Measurements from ENCODE around the gene UQCRC1.
A peak's percentile ranks its signal among the peaks of the same experiment; 100 is the strongest.

Gene UQCRC1

GRCh38 chr3:48594417-48595049 is 14.9 kb downstream of the UQCRC1 start:
- CTCF ChIA-PET: no interaction called here
- Histone ChIP-seq H3K36me3 (ENCODE audit: control insufficient read depth in 2 of 2, insufficient read depth in 1 of 2, low read length in 2 of 2) (peaks cover 0 to 28% of the 10 kb centered on the region in 2 experiments; a peak in 1 of 3 replicates), H3K9me3 (ENCODE audit: control insufficient read depth, insufficient read depth, low read depth, low read length) (no peaks in the 10 kb centered on the region), H3K27ac (ENCODE audit: extremely low read depth, low read depth, low read length) (no peak overlapping the region), H3K4me3 (ENCODE audit: low read depth, low read length) (peak overlapping the region; percentile 32), H3K4me1 (ENCODE audit: control insufficient read depth, insufficient read depth, low read length) (no peaks in the 10 kb centered on the region; the same call in 1 of the 2 replicates)
- TF ChIP-seq ZBTB7A (tag by site-specific recombination; IDR thresholded peaks at IDR 0.05; ENCODE audit: low read depth): no peak
- TF ChIP-seq ZNF571 (tag by site-specific recombination; IDR thresholded peaks at IDR 0.05): no peak
- TF ChIP-seq ZNF146 (tag by site-specific recombination; IDR thresholded peaks at IDR 0.05): no peak
- TF ChIP-seq ZBTB8A (tag by site-specific recombination; IDR thresholded peaks at IDR 0.05): no peak
- TF ChIP-seq ZNF311 (tag by site-specific recombination; IDR thresholded peaks at IDR 0.05; ENCODE audit: borderline replicate concordance): no peak
- no peak for TF ChIP-seq ZNF214 (tag by site-specific recombination; IDR thresholded peaks at IDR 0.05; ENCODE audit: borderline replicate concordance)
- POLR2A ChIA-PET: no interaction called here

DNA sequence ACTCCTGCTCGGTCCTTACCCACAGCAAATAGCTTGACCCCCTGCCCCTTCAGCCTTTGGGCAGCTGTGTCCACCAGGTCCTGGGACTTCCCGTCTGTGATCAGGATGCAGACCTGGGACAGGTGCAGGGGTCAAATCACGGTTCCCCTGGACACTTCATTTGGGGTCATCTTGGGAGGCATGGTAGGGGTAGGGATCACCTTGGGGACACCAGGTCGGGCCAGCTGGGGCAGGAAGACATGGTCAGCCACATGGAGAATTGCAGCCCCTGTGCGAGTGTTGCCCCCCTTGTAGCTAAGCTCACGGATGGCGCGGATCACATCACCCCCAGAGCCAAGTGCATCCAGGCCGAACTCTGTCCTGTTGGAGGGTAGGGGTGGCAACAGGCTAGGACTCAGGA is 16.1 kb downstream of the UQCRC1 start:
- H3K4me3 ChIP-seq (ENCODE audit: low read depth, low read length): no peak overlapping the region
- no peak for TF ChIP-seq ZNF571 (tag by site-specific recombination; IDR thresholded peaks at IDR 0.05)
- no peak for TF ChIP-seq ZNF488 (tag by site-specific recombination; IDR thresholded peaks at IDR 0.05)
- no peak for TF ChIP-seq ZNF544 (tag by site-specific recombination; IDR thresholded peaks at IDR 0.05)
- TF ChIP-seq ZNF660 (tag by site-specific recombination; IDR thresholded peaks at IDR 0.05): no peak
- no peak for TF ChIP-seq ZNF302 (tag by site-specific recombination; IDR thresholded peaks at IDR 0.05; ENCODE audit: low read depth)
- no peak for TF ChIP-seq HIC1 (tag by site-specific recombination; IDR thresholded peaks at IDR 0.05)
- TF ChIP-seq ZXDB (tag by site-specific recombination; IDR thresholded peaks at IDR 0.05): no peak
- TF ChIP-seq, protein P1, sequence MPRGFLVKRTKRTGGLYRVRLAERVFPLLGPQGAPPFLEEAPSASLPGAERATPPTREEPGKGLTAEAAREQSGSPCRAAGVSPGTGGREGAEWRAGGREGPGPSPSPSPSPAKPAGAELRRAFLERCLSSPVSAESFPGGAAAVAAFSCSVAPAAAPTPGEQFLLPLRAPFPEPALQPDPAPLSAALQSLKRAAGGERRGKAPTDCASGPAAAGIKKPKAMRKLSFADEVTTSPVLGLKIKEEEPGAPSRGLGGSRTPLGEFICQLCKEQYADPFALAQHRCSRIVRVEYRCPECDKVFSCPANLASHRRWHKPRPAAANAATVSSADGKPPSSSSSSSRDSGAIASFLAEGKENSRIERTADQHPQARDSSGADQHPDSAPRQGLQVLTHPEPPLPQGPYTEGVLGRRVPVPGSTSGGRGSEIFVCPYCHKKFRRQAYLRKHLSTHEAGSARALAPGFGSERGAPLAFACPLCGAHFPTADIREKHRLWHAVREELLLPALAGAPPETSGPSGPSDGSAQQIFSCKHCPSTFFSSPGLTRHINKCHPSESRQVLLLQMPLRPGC (tag by site-specific recombination; IDR thresholded peaks at IDR 0.05): no peak
- TF ChIP-seq ZNF624 (tag by site-specific recombination; IDR thresholded peaks at IDR 0.05): no peak
- TF ChIP-seq ZNF146 (tag by site-specific recombination; IDR thresholded peaks at IDR 0.05): no peak
- no peaks in the 10 kb centered on the region; the same call in 1 of the 2 replicates for H3K4me1 ChIP-seq (ENCODE audit: control insufficient read depth, insufficient read depth, low read length)
- peaks cover 0 to 16% of the 10 kb centered on the region in 2 experiments; a peak in 1 of 3 replicates for H3K36me3 ChIP-seq (ENCODE audit: control insufficient read depth in 2 of 2, insufficient read depth in 1 of 2, low read length in 2 of 2)
- ChIA-PET POLR2A (no interaction called here), CTCF (interaction anchor here (0.9 kb wide), 1 partner anchor 35 kb away, joined by 6 read pairs; no protein-coding TSS in a partner anchor)
- no peak overlapping the region for H3K27ac ChIP-seq (ENCODE audit: extremely low read depth, low read depth, low read length)
- H3K9me3 ChIP-seq (ENCODE audit: control insufficient read depth, insufficient read depth, low read depth, low read length): no peaks in the 10 kb centered on the region

- ChIA-PET POLR2A (no interaction called here), CTCF (interaction anchor here (0.6 to 0.9 kb wide), 2 partner anchors 14 to 35 kb away, joined by 4 to 6 read pairs; no protein-coding TSS in a partner anchor)
- H3K4me1 ChIP-seq (ENCODE audit: control insufficient read depth, insufficient read depth, low read length): no peaks in the 10 kb centered on the region
- H3K36me3 ChIP-seq (ENCODE audit: control insufficient read depth in 2 of 2, insufficient read depth in 1 of 2, low read length in 2 of 2): peaks cover 0 to 10% of the 10 kb centered on the region in 2 experiments; a peak in 1 of 3 replicates
- no peak overlapping the region for H3K27ac ChIP-seq (ENCODE audit: extremely low read depth, low read depth, low read length)
- H3K9me3 ChIP-seq (ENCODE audit: control insufficient read depth, insufficient read depth, low read depth, low read length): no peaks in the 10 kb centered on the region
- TF ChIP-seq PRDM1 (tag by site-specific recombination; IDR thresholded peaks at IDR 0.05): no peak
- TF ChIP-seq ZNF488 (tag by site-specific recombination; IDR thresholded peaks at IDR 0.05): no peak
- TF ChIP-seq ZBTB7A (tag by site-specific recombination; IDR thresholded peaks at IDR 0.05; ENCODE audit: low read depth): no peak
- TF ChIP-seq ZNF423 (tag by site-specific recombination; IDR thresholded peaks at IDR 0.05): no peak
- TF ChIP-seq IKZF3 (tag by site-specific recombination; IDR thresholded peaks at IDR 0.05): no peak
- no peak overlapping the region for H3K4me3 ChIP-seq (ENCODE audit: low read depth, low read length)
Measured at GRCh38 chr3:48592519-48593087, 16.8 kb downstream of the UQCRC1 start.
